K562 treated with DMSO at 1 percent for 12 hours (cell line): ENCODE data around the gene ZNF594. TPM values are rescaled to one million over a fixed set of nuclear protein-coding genes. Genes with fewer than 3 reads are reported as not detected.

Experiments used
- total RNA-seq: library from RNA; unstranded; fragments of 300-600 nt; gene quantifications from 2 replicates; pipeline ENCODE4 v1.2.3, GENCODE V29; 2022; ENCODE audit not compliant: insufficient read depth

ZNF594 gene
- 0.45 and 4.1 TPM in 2 replicates for total RNA-seq

DNA sequence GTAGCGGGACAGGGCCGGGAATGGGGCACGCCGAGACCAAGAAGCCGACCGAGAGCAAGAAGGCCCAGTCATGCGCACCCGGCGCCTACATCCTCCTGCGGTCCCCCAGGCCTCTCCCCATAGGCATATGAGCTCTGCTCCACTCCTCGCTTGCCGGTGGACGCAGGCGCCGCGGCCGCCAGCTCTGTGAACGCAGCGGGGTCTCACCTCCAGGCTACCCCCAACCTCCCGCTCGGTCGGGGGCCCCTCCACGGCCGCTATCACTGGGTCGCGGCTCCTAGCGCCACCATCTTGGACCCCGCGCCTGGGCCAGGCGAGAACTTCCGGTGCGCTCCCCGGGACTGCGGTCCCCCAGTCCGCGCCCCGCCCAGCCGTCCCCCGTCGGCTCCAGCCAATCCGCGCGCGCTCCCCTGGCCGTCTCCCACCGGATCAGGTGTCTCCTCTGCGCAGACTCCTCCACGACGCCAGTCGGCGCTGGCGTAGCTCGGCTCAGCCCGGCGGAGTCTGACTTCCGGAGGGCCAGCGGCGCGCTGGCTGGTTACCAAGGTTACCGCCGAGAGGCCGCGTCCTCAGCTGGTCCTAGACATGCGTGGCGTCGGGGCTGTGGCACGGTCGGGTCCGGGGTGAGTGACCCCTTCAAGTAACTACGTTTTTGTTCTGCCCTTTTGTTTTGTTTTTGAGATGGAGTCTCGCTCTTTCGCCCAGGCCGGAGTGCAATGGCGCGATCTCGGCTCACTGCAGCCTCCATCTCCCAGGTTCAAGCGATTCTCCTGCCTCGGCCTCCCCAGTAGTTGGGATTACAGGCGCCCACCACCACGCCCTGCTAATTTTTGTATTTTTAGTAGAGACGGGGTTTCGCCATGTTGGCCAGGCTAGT, at the start of gene ZNF594:
Gene ZNF594 (minus strand): TSS at position 328 of the 877 bp plus-strand sequence. CDS start 7,612 bp downstream, outside the sequence.

DNA sequence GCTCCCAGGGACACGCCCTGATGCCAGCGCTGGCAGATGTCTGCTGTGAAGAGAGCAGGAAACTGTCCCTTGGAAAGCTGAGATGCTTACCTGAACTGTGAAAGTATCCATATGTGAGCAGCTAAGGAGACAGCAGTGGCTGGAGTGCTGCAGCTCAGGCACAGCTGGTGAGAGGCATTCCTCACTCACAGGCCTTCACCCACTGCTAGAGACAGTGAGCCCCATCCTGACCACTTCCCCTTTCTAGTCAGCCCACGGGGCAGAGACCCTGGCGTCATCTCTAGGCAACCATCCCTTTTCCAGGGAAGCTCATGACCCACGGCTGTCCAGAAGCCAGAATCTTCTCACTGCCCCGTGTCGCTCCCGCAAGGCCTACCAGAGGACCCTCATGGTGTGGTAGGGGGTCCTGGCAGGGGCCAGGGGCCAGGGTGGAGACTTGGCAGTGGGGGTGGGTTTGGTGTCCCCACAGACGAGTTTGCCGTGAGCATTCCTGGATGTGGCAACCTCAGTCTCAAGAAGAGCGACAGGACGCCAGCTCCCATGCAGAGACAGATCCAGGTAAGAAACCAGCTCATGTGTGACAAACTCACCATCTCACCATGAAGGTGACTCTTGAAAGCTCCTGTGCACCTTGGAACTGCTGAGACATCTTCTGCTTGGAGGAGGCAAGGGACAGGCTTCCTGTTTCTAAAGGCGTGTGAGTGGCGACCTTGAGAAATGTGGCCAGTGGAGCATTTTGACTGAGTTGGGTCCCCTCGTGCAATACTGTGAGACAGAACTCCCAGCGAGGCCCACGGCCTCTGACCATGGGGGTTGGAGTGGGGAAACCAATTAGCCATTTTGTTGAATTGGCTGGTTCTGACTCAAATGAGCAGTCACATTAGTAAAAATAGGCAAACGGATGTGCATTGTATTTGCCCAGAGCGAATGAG, 43.2 kb upstream of the ZNF594 start, which contains the start of gene SCIMP:
Gene SCIMP (minus strand): TSS at position 216 of the 932 bp plus-strand sequence. CDS start 105 bp downstream, at position 111.

Other genes with a start within 250 kb of the ZNF594 start
- gene PFN1, start 243.3 kb downstream of the ZNF594 start, total RNA-seq, result 500 and 571 TPM in 2 replicates
- 11.9 and 14.1 TPM in 2 replicates for gene ENO3, start 240.7 kb downstream of the ZNF594 start, total RNA-seq
- gene SPAG7, start 224.1 kb downstream of the ZNF594 start, total RNA-seq, result 39.6 and 41.2 TPM in 2 replicates
- 15.5 and 24.6 TPM in 2 replicates for gene CAMTA2, start 204.2 kb downstream of the ZNF594 start, total RNA-seq
- not detected in 2 replicates for gene INCA1, start 194.3 kb downstream of the ZNF594 start, total RNA-seq
- gene KIF1C, start 193.9 kb downstream of the ZNF594 start, total RNA-seq, result 8.6 and 14.7 TPM in 2 replicates
- not detected in 2 replicates for gene SLC52A1, start 156.4 kb downstream of the ZNF594 start, total RNA-seq
- not detected in 2 replicates for gene ZFP3, start 113.4 kb downstream of the ZNF594 start, total RNA-seq
- 5.3 and 10.8 TPM in 2 replicates for gene ZNF232, start 80.0 kb downstream of the ZNF594 start, total RNA-seq
- gene USP6, start 75.8 kb downstream of the ZNF594 start, total RNA-seq, result not detected in 2 replicates
- 0.26 TPM in 1 of 2 replicates, not detected in the other for gene SCIMP, start 43.0 kb upstream of the ZNF594 start, total RNA-seq
- gene RABEP1, start 90.4 kb upstream of the ZNF594 start, total RNA-seq, result 6.2 and 21.9 TPM in 2 replicates
- 25.4 and 41.6 TPM in 2 replicates for gene NUP88, start 227.8 kb upstream of the ZNF594 start, total RNA-seq
- gene RPAIN, start 228.3 kb upstream of the ZNF594 start, total RNA-seq, result 31.2 and 31.8 TPM in 2 replicates
- 134 and 138 TPM in 2 replicates for gene C1QBP, start 247.3 kb upstream of the ZNF594 start, total RNA-seq